DND-41 (cell line): ENCODE results near the gene HES4.
A peak's percentile ranks its signal among the peaks of the same experiment; 100 is the strongest.

ENCODE experiments used
- ATAC-seq: fragments of 200-7000 bp; cut with Tn5 transposase; 3 replicates; pipeline ENCODE4 v1.9.1; 2021; ENCODE audit warnings: low read depth; ENCODE audit not compliant: insufficient read depth
- DNase-seq: peaks from one replicate; pipeline ENCODE4 v3.0.0-alpha.2; 2020
- H2AFZ ChIP-seq: 2 replicates; pipeline ENCODE4 v1.6.0; 2012; ENCODE audit warnings: low read depth, low read length
- H3K27ac ChIP-seq: 2 replicates; pipeline ENCODE4 v1.5.1; 2012; ENCODE audit warnings: low read length, inconsistent platforms
- H3K27me3 ChIP-seq: fragments of 200-600 bp; sonication (generic); 2 replicates; pipeline ENCODE4 v1.6.0; 2012; ENCODE audit warnings: low read length, mild to moderate bottlenecking, inconsistent platforms; ENCODE audit not compliant: insufficient read depth, poor library complexity
- H3K36me3 ChIP-seq: 2 replicates; pipeline ENCODE4 v1.5.1; 2012; ENCODE audit warnings: low read length, inconsistent platforms; ENCODE audit not compliant: insufficient read depth
- H3K4me1 ChIP-seq: 2 replicates; pipeline ENCODE4 v1.5.1; 2012; ENCODE audit warnings: mild to moderate bottlenecking, low read length; ENCODE audit not compliant: insufficient read depth
- H3K4me2 ChIP-seq: 2 replicates; pipeline ENCODE4 v1.6.0; 2012; ENCODE audit warnings: mild to moderate bottlenecking, moderate library complexity, low read length, inconsistent platforms; ENCODE audit not compliant: insufficient read depth
- H3K4me3 ChIP-seq, 2 experiments: fragments of 200-600 bp in 1 of 2; shearing (Covaris generic) in 1 of 2; 2 replicates each; pipeline ENCODE4 v1.5.1; 2012 to 2016; ENCODE audit warnings: inconsistent platforms in 2 of 2, low read length in 2 of 2, mild to moderate bottlenecking in 2 of 2, low read depth in 1 of 2, moderate library complexity in 1 of 2
- H3K79me2 ChIP-seq: 2 replicates; pipeline ENCODE4 v1.6.0; 2012; ENCODE audit warnings: low read length, inconsistent platforms; ENCODE audit not compliant: insufficient read depth
- H3K9ac ChIP-seq: 2 replicates; pipeline ENCODE4 v1.6.0; 2012; ENCODE audit warnings: low read depth, mild to moderate bottlenecking, inconsistent platforms, low read length, moderate library complexity
- H3K9me3 ChIP-seq: 2 replicates; pipeline ENCODE4 v1.5.1; 2012; ENCODE audit warnings: low read length, moderate library complexity, mild to moderate bottlenecking, inconsistent platforms; ENCODE audit not compliant: insufficient read depth, severe bottlenecking
- H4K20me1 ChIP-seq: 2 replicates; pipeline ENCODE4 v1.6.0; 2012; ENCODE audit warnings: low read length; ENCODE audit not compliant: insufficient read depth
- EZH2 ChIP-seq: IDR thresholded peaks from 3 replicates; pipeline ENCODE4 v1.6.1; 2012; ENCODE audit warnings: borderline replicate concordance, low read depth, mild to moderate bottlenecking, moderate library complexity, low read length, inconsistent platforms; ENCODE audit not compliant: severe bottlenecking
- TF ChIP-seq, protein P1 (sequence below): IDR thresholded peaks from 2 replicates; pipeline ENCODE4 v1.5.1; 2012; ENCODE audit warnings: borderline replicate concordance, low read length, moderate library complexity, mild to moderate bottlenecking; ENCODE audit not compliant: poor library complexity, severe bottlenecking; ENCODE audit errors: extremely low read depth

Gene HES4, protein sequence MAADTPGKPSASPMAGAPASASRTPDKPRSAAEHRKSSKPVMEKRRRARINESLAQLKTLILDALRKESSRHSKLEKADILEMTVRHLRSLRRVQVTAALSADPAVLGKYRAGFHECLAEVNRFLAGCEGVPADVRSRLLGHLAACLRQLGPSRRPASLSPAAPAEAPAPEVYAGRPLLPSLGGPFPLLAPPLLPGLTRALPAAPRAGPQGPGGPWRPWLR

DNA sequence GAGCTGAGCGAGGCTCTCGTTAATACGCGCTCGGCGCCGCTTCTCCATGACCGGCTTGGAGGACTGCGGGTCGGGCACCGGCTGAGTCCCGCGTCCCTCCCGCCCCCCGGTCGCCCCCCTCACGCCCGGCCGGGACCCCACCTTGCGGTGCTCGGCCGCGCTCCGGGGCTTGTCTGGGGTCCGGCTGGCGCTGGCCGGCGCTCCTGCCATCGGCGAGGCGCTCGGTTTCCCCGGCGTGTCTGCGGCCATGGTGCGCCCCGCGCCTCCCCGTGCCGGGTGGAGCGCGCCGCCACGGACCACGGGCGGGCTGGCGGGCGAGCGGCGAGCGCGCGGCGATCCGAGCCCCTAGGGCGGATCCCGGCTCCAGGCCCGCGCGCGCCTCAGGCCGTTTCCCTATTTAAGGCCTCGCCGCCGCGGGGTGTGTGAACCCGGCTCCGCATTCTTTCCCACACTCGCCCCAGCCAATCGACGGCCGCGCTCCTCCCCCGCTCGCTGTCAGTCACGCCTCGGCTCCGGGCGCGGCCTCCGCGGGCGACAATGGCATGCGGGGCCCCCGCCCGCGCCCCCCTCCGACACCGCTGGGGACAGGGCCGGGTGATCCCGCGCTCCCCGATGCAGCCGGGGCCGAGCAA, at the start of gene HES4:
TSS of gene HES4 (minus strand) at position 373 of the 632 bp plus-strand sequence. CDS start at position 249, 124 bp downstream.
- peaks cover 52% of the 10 kb centered on the region for H3K27me3 ChIP-seq
- peaks cover 8% of the 10 kb centered on the region; the same call in 1 of the 2 replicates for H3K4me1 ChIP-seq
- TF ChIP-seq EZH2 = no peak
- TF ChIP-seq, protein P1, sequence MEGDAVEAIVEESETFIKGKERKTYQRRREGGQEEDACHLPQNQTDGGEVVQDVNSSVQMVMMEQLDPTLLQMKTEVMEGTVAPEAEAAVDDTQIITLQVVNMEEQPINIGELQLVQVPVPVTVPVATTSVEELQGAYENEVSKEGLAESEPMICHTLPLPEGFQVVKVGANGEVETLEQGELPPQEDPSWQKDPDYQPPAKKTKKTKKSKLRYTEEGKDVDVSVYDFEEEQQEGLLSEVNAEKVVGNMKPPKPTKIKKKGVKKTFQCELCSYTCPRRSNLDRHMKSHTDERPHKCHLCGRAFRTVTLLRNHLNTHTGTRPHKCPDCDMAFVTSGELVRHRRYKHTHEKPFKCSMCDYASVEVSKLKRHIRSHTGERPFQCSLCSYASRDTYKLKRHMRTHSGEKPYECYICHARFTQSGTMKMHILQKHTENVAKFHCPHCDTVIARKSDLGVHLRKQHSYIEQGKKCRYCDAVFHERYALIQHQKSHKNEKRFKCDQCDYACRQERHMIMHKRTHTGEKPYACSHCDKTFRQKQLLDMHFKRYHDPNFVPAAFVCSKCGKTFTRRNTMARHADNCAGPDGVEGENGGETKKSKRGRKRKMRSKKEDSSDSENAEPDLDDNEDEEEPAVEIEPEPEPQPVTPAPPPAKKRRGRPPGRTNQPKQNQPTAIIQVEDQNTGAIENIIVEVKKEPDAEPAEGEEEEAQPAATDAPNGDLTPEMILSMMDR = no peak
- DNase-seq (peak; percentile 55), ATAC-seq (peak; percentile 66)
- H3K27ac ChIP-seq = no peak within 1 kb of the TSS
- peak within 1 kb of the TSS; percentile 42 for H3K4me2 ChIP-seq
- peaks cover 21% of the 10 kb centered on the region for H4K20me1 ChIP-seq
- H2AFZ ChIP-seq = no peak within 1 kb of the TSS
- no peaks in the 10 kb centered on the region for H3K36me3 ChIP-seq
- H3K9ac ChIP-seq = no peak within 1 kb of the TSS
- no peak within 1 kb of the TSS; a peak in 1 of 4 replicates for H3K4me3 ChIP-seq
- no peaks in the 10 kb centered on the region for H3K9me3 ChIP-seq
- H3K79me2 ChIP-seq = no peaks in the 10 kb centered on the region

DNA sequence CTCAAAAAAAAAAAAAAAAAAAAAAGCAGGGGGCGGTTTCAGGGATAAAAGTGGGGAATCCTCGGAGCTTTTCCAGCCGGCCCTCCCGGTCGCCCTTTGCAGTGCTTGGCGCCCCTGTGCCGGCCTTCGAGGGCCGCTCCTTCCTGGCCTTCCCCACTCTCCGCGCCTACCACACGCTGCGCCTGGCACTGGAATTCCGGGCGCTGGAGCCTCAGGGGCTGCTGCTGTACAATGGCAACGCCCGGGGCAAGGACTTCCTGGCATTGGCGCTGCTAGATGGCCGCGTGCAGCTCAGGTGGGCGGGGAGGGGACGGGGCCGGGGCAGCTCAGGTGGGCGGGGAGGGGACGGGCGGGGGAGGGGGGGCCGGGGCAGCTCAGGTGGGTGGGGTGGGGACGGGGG, 48.9 kb upstream of the HES4 start:
- no peaks in the 10 kb centered on the region for H3K79me2 ChIP-seq
- no peak overlapping the region for H2AFZ ChIP-seq
- H3K36me3 ChIP-seq = peaks cover 22% of the 10 kb centered on the region
- H3K4me3 ChIP-seq = no peak overlapping the region
- H4K20me1 ChIP-seq = peaks cover 9% of the 10 kb centered on the region
- no peaks in the 10 kb centered on the region for H3K27me3 ChIP-seq
- no peak for TF ChIP-seq EZH2
- TF ChIP-seq, protein P1 = no peak
- no peaks in the 10 kb centered on the region for H3K4me1 ChIP-seq
- no peak overlapping the region for H3K27ac ChIP-seq
- no peak for DNase-seq
- no peak overlapping the region for H3K9ac ChIP-seq
- ATAC-seq = no peak
- no peak overlapping the region for H3K4me2 ChIP-seq
- H3K9me3 ChIP-seq = no peaks in the 10 kb centered on the region

DNA sequence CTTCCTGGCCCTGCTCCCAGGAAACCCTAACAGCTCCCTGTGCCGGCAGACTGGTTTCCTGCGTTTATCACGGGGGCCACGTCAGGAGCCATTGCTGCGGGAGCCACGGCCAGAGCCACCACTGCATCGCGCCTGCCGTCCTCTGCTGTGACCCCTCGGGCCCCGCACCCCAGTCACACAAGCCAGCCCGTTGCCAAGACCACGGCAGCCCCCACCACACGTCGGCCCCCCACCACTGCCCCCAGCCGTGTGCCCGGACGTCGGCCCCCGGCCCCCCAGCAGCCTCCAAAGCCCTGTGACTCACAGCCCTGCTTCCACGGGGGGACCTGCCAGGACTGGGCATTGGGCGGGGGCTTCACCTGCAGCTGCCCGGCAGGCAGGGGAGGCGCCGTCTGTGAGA, 48.1 kb upstream of the HES4 start:
- Histone ChIP-seq H4K20me1 (peaks cover 9% of the 10 kb centered on the region; the same call in 1 of the 2 replicates), H3K9me3 (no peaks in the 10 kb centered on the region), H3K27me3 (no peaks in the 10 kb centered on the region), H3K4me2 (no peak overlapping the region), H3K9ac (no peak overlapping the region), H3K79me2 (no peaks in the 10 kb centered on the region), H3K4me1 (no peaks in the 10 kb centered on the region), H3K36me3 (peaks cover 22% of the 10 kb centered on the region), H3K4me3 (no peak overlapping the region), H2AFZ (no peak overlapping the region), H3K27ac (no peak overlapping the region)
- no peak for DNase-seq
- TF ChIP-seq, protein P1 = no peak
- no peak for TF ChIP-seq EZH2
- ATAC-seq = no peak
